Kidney (tissue), 14 donors: ENCODE results near the gene POLR1C. TPM values are rescaled to one million over a fixed set of nuclear protein-coding genes. Genes with fewer than 3 reads are reported as not detected.

Experiments used
- DNase-seq, 5 donors: peaks; one replicate each; pipeline ENCODE4 v3.0.0-alpha.2; 2013 to 2020
- FAIRE-seq: peaks from 2 replicates; lab custom pipeline; 2012; peaks lifted over from hg19 to GRCh38; lab: Jason Lieb, UNC
- H3K27ac ChIP-seq, 2 donors: one replicate each; pipeline ENCODE4 v1.7.0; 2013; ENCODE audit warnings: low read depth in 2 of 2, low read length in 2 of 2, inconsistent platforms in 1 of 2
- H3K27me3 ChIP-seq: one replicate; pipeline ENCODE4 v1.7.1; 2013; ENCODE audit warnings: low read length, inconsistent platforms; ENCODE audit not compliant: control insufficient read depth, insufficient read depth
- H3K36me3 ChIP-seq, 3 donors: one replicate each; pipeline versions ENCODE4 v1.7.0 to v1.7.1; 2013; ENCODE audit warnings: low read length in 3 of 3, control low read depth in 1 of 3, inconsistent platforms in 1 of 3; ENCODE audit not compliant: insufficient read depth in 3 of 3, control insufficient read depth in 2 of 3
- H3K4me1 ChIP-seq, 3 donors: one replicate each; pipeline versions ENCODE4 v1.7.0 to v1.7.1; 2013; ENCODE audit warnings: low read length in 3 of 3, inconsistent platforms in 1 of 3, low read depth in 1 of 3; ENCODE audit not compliant: control insufficient read depth in 2 of 3, insufficient read depth in 2 of 3
- H3K4me3 ChIP-seq, 3 donors: one replicate each; pipeline versions ENCODE4 v1.7.0 to v1.8.1; 2013; ENCODE audit warnings: low read length in 3 of 3, control low read depth in 1 of 3, inconsistent platforms in 1 of 3
- H3K9ac ChIP-seq, 3 donors: one replicate each; pipeline versions ENCODE4 v1.7.0 to v1.7.1; 2013; ENCODE audit warnings: low read length in 3 of 3, control low read depth in 1 of 3, inconsistent platforms in 1 of 3
- H3K9me3 ChIP-seq, 3 donors: one replicate each; pipeline versions ENCODE4 v1.7.0 to v1.7.1; 2013; ENCODE audit warnings: low read length in 3 of 3, control low read depth in 1 of 3, inconsistent platforms in 1 of 3; ENCODE audit not compliant: control insufficient read depth in 2 of 3, insufficient read depth in 1 of 3
- CTCF ChIP-seq: IDR thresholded peaks from 3 replicates; pipeline ENCODE4 v1.5.1; 2012; ENCODE audit warnings: mild to moderate bottlenecking, moderate library complexity, borderline replicate concordance; ENCODE audit not compliant: insufficient read depth; ENCODE audit errors: extremely low read depth
- intact Hi-C: fragments of 100-400 bp; cut with DNase I; formaldehyde crosslinking; loops from one replicate; pipeline ENCODE4 v1.11.1; 2022
- polyA plus RNA-seq: library from polyadenylated mRNA; stranded (reverse); fragments of 350-450 nt; fragmentation: Illumina TruSeq; extraction: RNeasy Lipid Tissue Mini Kit (QIAGEN cat#74804); gene quantifications from one replicate; pipeline ENCODE4 v1.2.3, GENCODE V29; 2014; ENCODE audit warnings: low read depth, low replicate concordance; ENCODE audit not compliant: insufficient read depth
- total RNA-seq: library from RNA; stranded (reverse); fragmentation: NEBNext Ultra II Directional; extraction: Animal tissue kit (Norgen Biotek cat#: 25700); gene quantifications from one replicate; pipeline ENCODE4 v1.2.1, GENCODE V29; 2021
- donor health status: control.
- donor health status: control.
- donor health status: control.
- donor health status: control.
- donor health status: control.
- donor health status: DM: yes; HTN: yes; CAD: no.
- donor health status: Normal renal cell carcinoma (clear cell type).

The POLR1C gene
- total and polyA plus RNA-seq, 2 donors from 2014 or later, result 27.5 to 41.3 TPM

- no peaks in the 10 kb centered on the region for H3K27me3 ChIP-seq
- no peak for DNase-seq
- FAIRE-seq, result no peak
- peaks cover 0 to 4% (median 0%) of the 10 kb centered on the region in 3 donors for H3K36me3 ChIP-seq
- H3K4me3 ChIP-seq, result no peak overlapping the region
- H3K27ac ChIP-seq, result no peak overlapping the region
- peaks cover 0 to 23% (median 5%) of the 10 kb centered on the region in 3 donors for H3K4me1 ChIP-seq
- H3K9ac ChIP-seq, result no peak overlapping the region
- TF ChIP-seq CTCF, result no peak
- intact Hi-C loops, result no loop called here
- H3K9me3 ChIP-seq, result no peaks in the 10 kb centered on the region
These were observed 27.4 kb upstream of the POLR1C start for GRCh38 chr6:43489277-43490072.

GRCh38 chr6:43490523-43490939, 26.4 kb upstream of the POLR1C start:
- H3K27ac ChIP-seq, result no peak overlapping the region
- H3K4me3 ChIP-seq, result no peak overlapping the region
- intact Hi-C loops, result no loop called here
- no peak for FAIRE-seq
- no peaks in the 10 kb centered on the region for H3K27me3 ChIP-seq
- DNase-seq, result no peak
- H3K9ac ChIP-seq, result no peak overlapping the region
- TF ChIP-seq CTCF, result no peak
- peaks cover 0 to 23% (median 7%) of the 10 kb centered on the region in 3 donors for H3K4me1 ChIP-seq
- peaks cover 0 to 4% (median 0%) of the 10 kb centered on the region in 3 donors for H3K36me3 ChIP-seq
- H3K9me3 ChIP-seq, result no peaks in the 10 kb centered on the region

- peaks cover 0 to 23% (median 12%) of the 10 kb centered on the region in 3 donors for H3K4me1 ChIP-seq
- H3K4me3 ChIP-seq, result no peak overlapping the region
- TF ChIP-seq CTCF, result no peak
- intact Hi-C loops, result no loop called here
- no peak for FAIRE-seq
- H3K27ac ChIP-seq, result no peak overlapping the region
- H3K27me3 ChIP-seq, result no peaks in the 10 kb centered on the region
- H3K9me3 ChIP-seq, result no peaks in the 10 kb centered on the region
- peaks cover 0 to 4% (median 0%) of the 10 kb centered on the region in 3 donors for H3K36me3 ChIP-seq
- DNase-seq, result no peak
- no peak overlapping the region for H3K9ac ChIP-seq
These were observed 24.9 kb upstream of the POLR1C start for GRCh38 chr6:43491750-43492661.
